ENCODE data around the gene ARL4C.

ARL4C gene

DNA sequence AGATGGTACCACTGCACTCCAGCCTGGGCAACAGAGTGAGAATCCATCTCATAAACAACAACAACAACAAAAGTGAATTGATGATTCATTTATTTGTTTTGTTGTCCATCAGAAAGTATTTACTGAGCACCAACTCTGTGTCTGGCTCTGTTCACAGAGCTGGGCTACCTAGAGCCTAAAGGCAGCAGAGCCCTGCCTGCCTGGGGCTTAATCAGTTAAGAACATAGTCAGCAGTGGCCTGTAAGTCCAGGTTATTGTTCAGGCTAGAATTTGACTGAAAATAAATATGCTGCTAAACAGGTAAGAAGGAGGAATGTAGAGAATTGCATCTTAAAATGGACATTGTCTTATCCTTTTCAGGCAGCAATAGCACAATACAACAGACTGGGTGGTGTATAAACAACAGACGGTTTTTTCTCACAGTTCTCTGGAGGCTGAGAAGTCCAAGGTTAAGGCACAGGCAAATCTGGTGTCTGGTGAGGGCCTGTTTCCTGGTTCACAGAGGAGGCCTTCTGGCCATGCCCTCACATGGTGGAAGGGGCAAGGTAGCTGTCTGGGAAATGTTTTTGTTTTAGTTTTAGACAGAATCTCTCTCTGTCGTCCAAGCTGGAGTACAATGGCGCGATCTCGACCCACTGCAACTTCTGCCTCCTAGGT, 22.2 kb upstream of the ARL4C start:
- Histone ChIP-seq H3K36me3 (no peaks in the 10 kb centered on the region), H3K4me1 (peaks cover 2% of the 10 kb centered on the region), H3K9me3 (no peaks in the 10 kb centered on the region; the same call in 1 of the 2 replicates), H3K4me3 (ENCODE audit: low read depth, low read length) (no peak overlapping the region), H3K27me3 (no peaks in the 10 kb centered on the region)
- TF ChIP-seq, protein P1, sequence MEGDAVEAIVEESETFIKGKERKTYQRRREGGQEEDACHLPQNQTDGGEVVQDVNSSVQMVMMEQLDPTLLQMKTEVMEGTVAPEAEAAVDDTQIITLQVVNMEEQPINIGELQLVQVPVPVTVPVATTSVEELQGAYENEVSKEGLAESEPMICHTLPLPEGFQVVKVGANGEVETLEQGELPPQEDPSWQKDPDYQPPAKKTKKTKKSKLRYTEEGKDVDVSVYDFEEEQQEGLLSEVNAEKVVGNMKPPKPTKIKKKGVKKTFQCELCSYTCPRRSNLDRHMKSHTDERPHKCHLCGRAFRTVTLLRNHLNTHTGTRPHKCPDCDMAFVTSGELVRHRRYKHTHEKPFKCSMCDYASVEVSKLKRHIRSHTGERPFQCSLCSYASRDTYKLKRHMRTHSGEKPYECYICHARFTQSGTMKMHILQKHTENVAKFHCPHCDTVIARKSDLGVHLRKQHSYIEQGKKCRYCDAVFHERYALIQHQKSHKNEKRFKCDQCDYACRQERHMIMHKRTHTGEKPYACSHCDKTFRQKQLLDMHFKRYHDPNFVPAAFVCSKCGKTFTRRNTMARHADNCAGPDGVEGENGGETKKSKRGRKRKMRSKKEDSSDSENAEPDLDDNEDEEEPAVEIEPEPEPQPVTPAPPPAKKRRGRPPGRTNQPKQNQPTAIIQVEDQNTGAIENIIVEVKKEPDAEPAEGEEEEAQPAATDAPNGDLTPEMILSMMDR (IDR thresholded peaks at IDR 0.05; ENCODE audit: low read depth, low read length): no peak
- DNase-seq: no peak

DNA sequence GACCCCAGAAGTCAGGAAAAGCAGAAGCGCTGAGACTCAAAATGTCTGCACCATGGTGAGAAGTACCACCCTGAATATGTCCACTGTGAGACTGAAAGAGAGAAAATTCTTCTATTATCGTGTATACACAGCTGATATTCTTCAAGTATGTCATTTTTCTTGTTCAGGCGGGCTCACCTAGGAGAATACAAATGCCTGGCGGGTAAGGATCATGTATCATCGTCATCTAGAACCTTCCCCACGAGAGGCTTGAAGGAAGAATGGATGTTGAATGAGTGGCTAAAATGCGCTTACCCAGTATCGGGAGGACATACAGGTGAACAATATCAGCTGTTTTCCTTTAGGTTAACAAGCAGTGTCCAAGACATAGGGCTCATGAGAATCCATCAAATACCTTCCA, 21.1 kb upstream of the ARL4C start:
- H3K4me3 ChIP-seq (ENCODE audit: low read depth, low read length): no peak overlapping the region
- DNase-seq: no peak
- H3K4me1 ChIP-seq: peaks cover 11% of the 10 kb centered on the region
- no peaks in the 10 kb centered on the region for H3K27me3 ChIP-seq
- TF ChIP-seq, protein P1 (IDR thresholded peaks at IDR 0.05; ENCODE audit: low read depth, low read length): no peak
- H3K9me3 ChIP-seq: no peaks in the 10 kb centered on the region; the same call in 1 of the 2 replicates
- H3K36me3 ChIP-seq: no peaks in the 10 kb centered on the region

DNA sequence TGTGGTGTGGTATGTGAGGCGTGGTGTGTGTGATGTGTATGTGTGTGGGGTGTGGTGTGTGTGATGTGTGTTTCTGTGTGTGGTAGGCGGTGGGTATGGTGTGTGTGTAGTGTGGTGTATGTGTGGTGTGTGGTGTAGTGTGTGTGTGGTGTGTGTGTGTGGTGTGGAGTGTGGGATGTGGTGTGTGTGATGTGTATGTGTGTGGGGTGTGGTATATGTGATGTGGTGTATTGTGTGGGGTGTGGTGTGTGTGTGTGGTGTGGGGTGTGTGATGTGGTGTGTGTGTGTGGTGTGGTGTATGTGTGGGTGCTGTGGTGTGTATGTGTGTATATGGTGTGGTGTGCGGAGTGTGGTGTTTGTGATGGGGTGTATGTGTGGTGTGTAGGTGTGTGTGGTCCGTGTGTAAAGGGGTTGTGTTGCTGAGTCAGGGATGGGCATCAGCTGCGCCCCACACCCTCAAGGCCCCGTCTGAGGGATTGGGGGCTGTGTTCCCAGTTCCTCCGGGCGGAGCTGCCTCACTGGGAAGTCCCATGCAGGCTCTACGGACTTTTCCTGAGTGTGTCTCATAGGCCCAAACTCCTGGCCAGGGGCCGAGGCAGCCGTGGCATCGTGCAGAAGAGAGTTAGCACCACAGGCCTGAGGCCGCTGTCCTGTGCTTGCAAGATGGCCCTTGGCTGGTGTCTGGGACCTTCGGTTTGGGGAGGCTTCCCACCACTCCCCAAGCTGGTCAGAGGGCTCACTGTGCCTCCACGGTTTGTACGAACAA, 18.2 kb upstream of the ARL4C start:
- no peak for DNase-seq
- Histone ChIP-seq H3K27me3 (no peaks in the 10 kb centered on the region), H3K4me3 (ENCODE audit: low read depth, low read length) (no peak overlapping the region), H3K36me3 (no peaks in the 10 kb centered on the region), H3K9me3 (no peaks in the 10 kb centered on the region; the same call in 1 of the 2 replicates), H3K4me1 (peaks cover 14% of the 10 kb centered on the region)
- TF ChIP-seq, protein P1 (IDR thresholded peaks at IDR 0.05; ENCODE audit: low read depth, low read length): no peak

DNA sequence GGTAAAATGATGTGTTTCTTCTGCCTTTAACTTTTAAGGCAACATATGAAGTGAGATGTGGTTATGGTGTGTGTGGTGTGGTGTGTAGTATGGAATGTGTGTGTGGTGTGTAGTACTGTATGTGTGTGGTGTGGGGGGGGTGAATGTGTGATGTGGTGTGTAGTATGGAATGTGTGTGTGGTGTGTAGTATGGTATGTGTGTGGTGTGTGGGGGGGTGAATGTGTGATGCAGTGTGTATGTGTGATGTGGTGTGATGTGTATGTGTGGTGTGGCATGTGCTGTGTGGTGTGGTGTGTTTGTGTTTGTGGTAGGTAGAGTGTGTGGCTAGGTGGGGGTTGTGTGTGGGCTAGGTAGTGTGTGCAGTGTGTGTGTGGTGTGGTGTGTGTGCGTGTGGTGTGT, 17.2 kb upstream of the ARL4C start:
- H3K4me1 ChIP-seq: peaks cover 14% of the 10 kb centered on the region
- DNase-seq: no peak
- no peaks in the 10 kb centered on the region for H3K27me3 ChIP-seq
- TF ChIP-seq, protein P1 (IDR thresholded peaks at IDR 0.05; ENCODE audit: low read depth, low read length): no peak
- H3K4me3 ChIP-seq (ENCODE audit: low read depth, low read length): no peak overlapping the region
- no peaks in the 10 kb centered on the region for H3K36me3 ChIP-seq
- no peaks in the 10 kb centered on the region; the same call in 1 of the 2 replicates for H3K9me3 ChIP-seq

DNA sequence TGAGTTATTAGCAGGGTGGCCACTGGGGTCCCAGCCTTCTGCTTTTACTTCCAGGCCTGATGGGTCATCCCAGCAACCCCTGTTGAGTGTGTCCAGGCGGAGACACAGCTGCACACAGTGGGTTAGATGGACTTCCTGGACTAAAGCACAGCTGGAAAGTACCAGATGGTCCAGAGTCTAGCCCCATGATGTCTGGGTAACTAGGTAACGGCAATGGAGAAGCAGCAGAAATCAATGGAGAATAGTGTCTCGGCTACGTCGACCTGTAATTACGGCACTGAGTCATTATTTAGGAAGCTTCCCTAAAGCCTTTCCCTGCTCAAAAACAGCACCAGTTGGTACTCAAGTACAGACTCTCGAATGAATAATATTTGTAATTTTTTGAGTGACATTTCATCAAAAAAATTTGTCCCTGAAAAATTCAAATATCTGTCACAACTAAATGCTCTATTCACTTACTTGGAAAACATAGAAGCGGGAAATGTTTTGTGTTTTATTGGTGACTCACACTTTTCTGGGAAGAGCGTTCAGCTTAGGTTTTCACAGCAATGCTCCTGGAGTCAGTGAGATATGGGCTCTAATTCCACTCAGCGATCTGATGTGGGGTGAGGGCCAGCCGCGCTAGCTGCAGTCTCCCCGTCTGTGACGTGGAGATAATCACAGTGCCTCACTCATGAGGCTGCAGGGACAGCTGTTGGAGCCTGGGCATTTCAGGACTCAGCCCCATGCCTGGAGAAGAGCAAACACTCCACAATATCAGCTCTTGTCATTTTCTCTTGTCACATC, 16.2 kb upstream of the ARL4C start:
- no peaks in the 10 kb centered on the region for H3K36me3 ChIP-seq
- peak; percentile 76 for DNase-seq
- TF ChIP-seq, protein P1 (IDR thresholded peaks at IDR 0.05; ENCODE audit: low read depth, low read length): no peak
- peaks cover 14% of the 10 kb centered on the region for H3K4me1 ChIP-seq
- H3K9me3 ChIP-seq: no peaks in the 10 kb centered on the region; the same call in 1 of the 2 replicates
- H3K27me3 ChIP-seq: no peaks in the 10 kb centered on the region
- H3K4me3 ChIP-seq (ENCODE audit: low read depth, low read length): peak overlapping the region; percentile 17; the same call in 1 of the 2 replicates
